Esophagus squamous epithelium (tissue), 5 donors: ENCODE data around the gene TRPM7. TPM values are rescaled to one million over a fixed set of nuclear protein-coding genes. Genes with fewer than 3 reads are reported as not detected.
"Not testable (repeated sequence)": the region's sequence is repeated elsewhere in the genome, so short reads cannot be mapped to it uniquely, and the experiment has no call there.

Source experiments
- DNase-seq: peaks from one replicate; lab custom pipeline; 2025; lab: John Stamatoyannopoulos, UW
- H3K27ac ChIP-seq, 4 donors: fragments of 200-600 bp; sonication (generic); one replicate each; pipeline ENCODE4 v1.5.1; 2016 to 2019; ENCODE audit warnings: mild to moderate bottlenecking in 1 of 4
- H3K27me3 ChIP-seq, 4 donors: fragments of 200-600 bp; sonication (generic); 1 replicate in 3 of 4; 2 replicates in 1 of 4; pipeline versions ENCODE4 v1.5.1 to v1.6.0; 2017 to 2021; ENCODE audit warnings: antibody characterized with exemption in 1 of 4
- H3K36me3 ChIP-seq, 3 donors: fragments of 200-600 bp; sonication (generic); one replicate each; pipeline ENCODE4 v1.5.1; 2016 to 2019
- H3K4me1 ChIP-seq, 3 donors: fragments of 200-600 bp; sonication (generic); one replicate each; pipeline ENCODE4 v1.5.1; 2017 to 2019
- H3K4me3 ChIP-seq, 4 donors: fragments of 200-600 bp; sonication (generic); 1 replicate in 3 of 4; 2 replicates in 1 of 4; pipeline ENCODE4 v1.5.1; 2016 to 2019; ENCODE audit warnings: mild to moderate bottlenecking in 2 of 4, moderate library complexity in 1 of 4
- H3K9me3 ChIP-seq, 3 donors: fragments of 200-600 bp; sonication (generic); one replicate each; pipeline ENCODE4 v1.5.1; 2016 to 2019
- POLR2A ChIP-seq, 4 donors: fragments of 450-650 bp; IDR thresholded peaks; one replicate each; pipeline ENCODE4 v1.6.1; 2017; ENCODE audit warnings: antibody characterized with exemption in 4 of 4, mild to moderate bottlenecking in 4 of 4, moderate library complexity in 3 of 4
- WGBS, 2 donors: methylation state at CpG; one replicate each; pipeline ENCODE4 v1.1.5; 2018; 5-methylcytosine and 5-hydroxymethylcytosine counted together
- intact Hi-C: fragments of 100-400 bp; cut with DNase I; formaldehyde crosslinking; loops from one replicate; pipeline ENCODE4 v1.15.0; 2022
- total RNA-seq, 4 donors: library from RNA; depleted of rRNA; stranded (reverse); fragments of >200 nt; gene quantifications; one replicate each; pipeline ENCODE4 v1.1.0, GENCODE V29; 2016
- TF ChIP-seq, protein P1 (sequence below), 6 experiments: fragments of 450-650 bp in 4 of 6; fragments of 200-600 bp in 2 of 6; sonication (generic) in 2 of 6; IDR thresholded peaks; one replicate each; pipeline ENCODE4 v1.5.1; 2016 to 2019; ENCODE audit warnings: antibody characterized with exemption in 6 of 6, mild to moderate bottlenecking in 4 of 6, moderate library complexity in 4 of 6
- donor health status: DM: yes; HTN: yes; CAD: no.

Gene TRPM7
- total RNA-seq, 4 donors from 2014 or later = 10.7 to 42.7 (median 27.2) TPM

DNA sequence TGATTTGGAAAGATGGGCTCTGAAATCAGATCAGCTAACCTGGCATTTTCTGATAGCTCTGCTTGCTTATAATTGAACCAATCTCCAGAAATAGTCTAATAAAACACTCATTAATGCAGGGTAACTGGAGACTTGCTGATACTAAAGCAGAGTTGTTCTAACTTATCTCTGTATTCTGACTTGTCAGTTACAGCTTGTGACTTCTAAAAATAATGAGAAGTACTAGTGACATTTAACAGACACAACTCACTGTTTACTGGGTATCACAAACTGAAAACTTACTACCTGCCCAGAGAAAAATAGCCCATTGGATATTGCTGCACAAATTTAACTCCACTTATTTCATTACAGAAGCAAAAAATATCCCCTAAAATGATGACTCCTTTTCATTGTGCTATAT is 24.0 kb upstream of the TRPM7 start:
- Histone ChIP-seq H3K4me3 (no peak overlapping the region), H3K27ac (no peak overlapping the region), H3K4me1 (no peaks in the 10 kb centered on the region), H3K27me3 (no peaks in the 10 kb centered on the region), H3K9me3 (no peaks in the 10 kb centered on the region), H3K36me3 (peaks cover 0 to 66% (median 0%) of the 10 kb centered on the region in 3 donors)
- intact Hi-C loops = no loop called here
- TF ChIP-seq, protein P1, sequence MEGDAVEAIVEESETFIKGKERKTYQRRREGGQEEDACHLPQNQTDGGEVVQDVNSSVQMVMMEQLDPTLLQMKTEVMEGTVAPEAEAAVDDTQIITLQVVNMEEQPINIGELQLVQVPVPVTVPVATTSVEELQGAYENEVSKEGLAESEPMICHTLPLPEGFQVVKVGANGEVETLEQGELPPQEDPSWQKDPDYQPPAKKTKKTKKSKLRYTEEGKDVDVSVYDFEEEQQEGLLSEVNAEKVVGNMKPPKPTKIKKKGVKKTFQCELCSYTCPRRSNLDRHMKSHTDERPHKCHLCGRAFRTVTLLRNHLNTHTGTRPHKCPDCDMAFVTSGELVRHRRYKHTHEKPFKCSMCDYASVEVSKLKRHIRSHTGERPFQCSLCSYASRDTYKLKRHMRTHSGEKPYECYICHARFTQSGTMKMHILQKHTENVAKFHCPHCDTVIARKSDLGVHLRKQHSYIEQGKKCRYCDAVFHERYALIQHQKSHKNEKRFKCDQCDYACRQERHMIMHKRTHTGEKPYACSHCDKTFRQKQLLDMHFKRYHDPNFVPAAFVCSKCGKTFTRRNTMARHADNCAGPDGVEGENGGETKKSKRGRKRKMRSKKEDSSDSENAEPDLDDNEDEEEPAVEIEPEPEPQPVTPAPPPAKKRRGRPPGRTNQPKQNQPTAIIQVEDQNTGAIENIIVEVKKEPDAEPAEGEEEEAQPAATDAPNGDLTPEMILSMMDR (IDR thresholded peaks at IDR 0.05) = no peak
- TF ChIP-seq POLR2A (IDR thresholded peaks at IDR 0.05) = no peak
- DNase-seq = no peak

DNA sequence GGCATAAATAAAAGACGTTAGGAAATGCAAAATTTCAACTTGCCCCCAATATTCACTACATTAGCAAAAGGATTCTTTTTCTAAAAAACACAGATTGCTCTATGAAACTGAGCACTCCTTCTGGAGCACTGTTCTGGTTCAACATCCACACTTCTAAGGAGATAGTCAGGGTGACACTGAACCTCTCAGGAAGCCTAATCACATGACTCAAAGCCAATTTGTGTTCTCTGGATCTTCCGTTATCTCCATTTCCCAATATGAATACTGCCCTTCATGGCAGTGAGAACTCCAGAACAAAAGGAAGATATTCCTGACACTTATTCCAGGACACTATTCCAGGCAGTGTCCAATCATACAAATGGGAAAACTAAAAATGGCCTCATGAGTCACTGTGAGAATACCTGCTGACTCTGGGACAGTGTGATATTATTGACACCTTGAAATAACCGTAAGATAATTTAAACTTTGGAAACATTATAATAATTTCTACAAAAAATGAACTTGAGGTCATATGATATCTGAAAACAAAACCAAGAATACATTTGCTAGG is 21.4 kb upstream of the TRPM7 start:
- H3K4me1 ChIP-seq = no peaks in the 10 kb centered on the region
- peaks cover 0 to 53% (median 0%) of the 10 kb centered on the region in 3 donors for H3K36me3 ChIP-seq
- H3K4me3 ChIP-seq = no peak overlapping the region
- H3K27me3 ChIP-seq = no peaks in the 10 kb centered on the region
- intact Hi-C loops = no loop called here
- WGBS, 2 donors = 84 to 90% methylated on average over 3 of the region's 3 CpGs
- TF ChIP-seq, protein P1 (IDR thresholded peaks at IDR 0.05) = no peak
- TF ChIP-seq POLR2A (IDR thresholded peaks at IDR 0.05) = no peak
- H3K9me3 ChIP-seq = no peaks in the 10 kb centered on the region
- DNase-seq = no peak
- no peak overlapping the region for H3K27ac ChIP-seq

DNA sequence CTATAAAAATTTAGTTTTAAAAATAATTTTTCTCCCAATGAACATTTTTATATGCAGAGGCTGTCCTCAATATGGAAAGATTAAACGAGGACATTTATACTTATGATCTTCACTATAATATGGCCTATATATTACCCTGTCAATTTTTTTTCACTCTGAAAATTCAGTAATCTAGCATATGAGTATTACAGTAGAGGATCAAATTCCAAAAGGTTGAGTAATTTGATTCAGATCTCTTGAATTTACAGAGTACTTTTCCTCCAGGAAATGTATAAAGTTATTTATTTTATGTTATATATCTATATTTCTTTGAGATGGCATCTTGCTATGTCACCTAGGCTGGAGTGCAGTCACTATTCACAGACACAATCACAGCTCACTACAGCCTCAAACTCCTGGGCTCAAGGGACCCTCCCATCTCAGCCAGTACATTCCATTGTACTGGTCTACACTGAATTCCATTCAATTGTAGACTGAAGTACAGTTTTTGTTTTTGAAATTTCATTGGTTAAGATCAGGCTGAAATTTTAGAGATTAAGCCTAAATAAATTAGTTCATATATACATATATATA is 16.3 kb upstream of the TRPM7 start:
- 75 to 91% methylated on average over 1 of the region's 1 CpG for WGBS, 2 donors
- intact Hi-C loops = no loop called here

DNA sequence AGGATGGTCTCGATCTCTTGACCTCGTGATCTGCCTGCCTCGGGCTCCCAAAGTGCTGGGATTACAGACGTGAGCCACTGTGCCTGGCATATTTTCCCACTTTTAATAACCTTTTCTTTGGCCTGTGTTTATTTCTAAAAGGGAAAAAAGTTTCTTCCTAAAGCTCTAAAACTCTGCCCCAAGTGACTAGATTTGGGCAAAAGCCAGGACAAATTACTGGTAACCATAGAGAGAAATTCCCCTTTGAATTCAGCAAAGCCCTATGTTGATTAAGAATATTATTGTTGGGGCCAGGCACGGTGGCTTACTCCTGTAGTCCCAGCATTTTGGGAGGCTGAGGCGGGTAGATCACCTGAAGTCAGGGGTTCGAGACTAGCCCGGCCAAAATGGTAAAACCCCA is 11.5 kb upstream of the TRPM7 start:
- Histone ChIP-seq H3K27ac (no peak overlapping the region), H3K9me3 (no peaks in the 10 kb centered on the region), H3K4me3 (no peak overlapping the region), H3K36me3 (peaks cover 0 to 12% (median 0%) of the 10 kb centered on the region in 3 donors), H3K4me1 (peaks cover 0 to 23% (median 0%) of the 10 kb centered on the region in 3 donors), H3K27me3 (no peaks in the 10 kb centered on the region)
- WGBS, 2 donors = 28 to 53% methylated on average over 8 of the region's 8 CpGs
- no peak for DNase-seq
- intact Hi-C loops = no loop called here
- no peak for TF ChIP-seq POLR2A (IDR thresholded peaks at IDR 0.05)
- TF ChIP-seq, protein P1 (IDR thresholded peaks at IDR 0.05) = no peak

More for the DNA sequence above, 16.3 kb upstream of the TRPM7 start:
- no peaks in the 10 kb centered on the region for H3K27me3 ChIP-seq
- H3K27ac ChIP-seq = no peak overlapping the region
- H3K9me3 ChIP-seq = no peaks in the 10 kb centered on the region
- peaks cover 0 to 38% (median 0%) of the 10 kb centered on the region in 3 donors for H3K36me3 ChIP-seq
- no peak overlapping the region for H3K4me3 ChIP-seq
- H3K4me1 ChIP-seq = peaks cover 0 to 6% (median 0%) of the 10 kb centered on the region in 3 donors
- no peak for DNase-seq
- no peak for TF ChIP-seq POLR2A (IDR thresholded peaks at IDR 0.05)
- TF ChIP-seq, protein P1 (IDR thresholded peaks at IDR 0.05) = no peak

DNA sequence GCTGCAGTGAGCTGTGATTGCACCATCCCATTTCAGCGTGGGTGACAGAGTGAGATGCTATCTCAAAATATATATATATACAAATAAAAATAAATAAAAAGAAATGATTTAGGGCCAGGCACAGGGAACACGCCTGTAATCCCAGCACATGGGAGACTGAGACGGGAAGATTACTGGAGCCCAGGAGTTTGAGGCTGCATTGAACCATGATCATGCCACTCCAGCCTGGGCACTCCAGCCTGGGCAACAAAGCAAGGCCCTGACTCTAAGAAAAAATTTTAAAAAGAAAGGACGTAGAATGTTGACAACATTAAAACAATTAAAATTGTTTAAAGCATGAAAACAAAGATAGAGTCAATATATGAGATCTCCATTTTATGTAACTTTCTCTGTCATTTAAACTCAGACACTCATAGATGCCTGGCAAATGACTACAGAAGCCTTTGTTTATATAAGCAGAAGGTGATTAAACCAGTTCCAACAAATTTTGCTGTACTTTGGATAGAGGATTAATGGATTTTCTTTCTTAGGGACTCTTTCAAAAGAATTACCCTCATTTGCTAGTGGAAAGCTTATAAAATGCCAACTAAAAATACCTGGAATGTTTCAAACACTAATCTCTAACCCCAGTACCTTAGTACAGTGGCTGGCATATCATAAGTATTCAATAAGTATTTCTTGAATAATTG is 10.7 kb upstream of the TRPM7 start:
- Histone ChIP-seq H3K27ac (peak overlapping the region in 1 of 4 donors; percentile 6), H3K4me3 (no peak overlapping the region), H3K27me3 (no peaks in the 10 kb centered on the region), H3K4me1 (peaks cover 0 to 23% (median 0%) of the 10 kb centered on the region in 3 donors), H3K36me3 (peaks cover 0 to 12% (median 0%) of the 10 kb centered on the region in 3 donors), H3K9me3 (no peaks in the 10 kb centered on the region)
- TF ChIP-seq POLR2A (IDR thresholded peaks at IDR 0.05) = no peak
- TF ChIP-seq, protein P1 (IDR thresholded peaks at IDR 0.05) = no peak
- 52 to 80% methylated on average over 4 of the region's 4 CpGs for WGBS, 2 donors
- intact Hi-C loops = no loop called here
- no peak for DNase-seq

DNA sequence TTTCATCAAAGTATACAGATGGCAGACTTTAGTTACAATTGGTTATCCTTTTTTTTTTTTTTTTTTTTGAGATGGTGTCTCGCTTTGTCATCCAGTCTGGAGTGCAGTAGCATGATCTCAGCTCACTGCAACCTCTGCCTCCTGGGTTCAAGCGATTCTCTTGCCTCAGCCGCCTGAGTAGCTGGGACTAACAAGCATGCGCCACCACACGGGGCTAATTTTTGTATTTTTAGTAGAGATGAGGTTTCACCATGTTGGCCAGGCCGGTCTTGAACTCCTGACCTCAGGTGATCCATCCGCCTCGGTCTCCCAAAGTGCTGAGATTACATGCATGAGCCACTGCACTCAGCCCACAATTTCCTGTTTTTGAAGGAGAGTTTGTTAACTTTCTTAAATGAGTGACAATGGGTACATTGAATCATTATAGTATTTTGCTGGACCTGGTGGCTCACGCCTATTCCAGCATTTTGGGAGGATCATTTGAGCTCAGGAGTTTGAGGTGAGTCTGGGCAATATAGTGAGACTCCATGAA is 8.1 kb upstream of the TRPM7 start:
- DNase-seq, H3K27ac ChIP-seq, H3K27me3 ChIP-seq, H3K9me3 ChIP-seq, H3K4me3 ChIP-seq, H3K36me3 ChIP-seq, intact Hi-C loops: not testable (repeated sequence)
- WGBS, 2 donors = 82 to 86% methylated on average over 9 of the region's 9 CpGs
- peaks cover 0 to 23% (median 0%) of the 10 kb centered on the region in 3 donors for H3K4me1 ChIP-seq
